ENCODE measurements around the gene FGGY.
"Not testable (repeated sequence)": the region's sequence is repeated elsewhere in the genome, so short reads cannot be mapped to it uniquely, and the experiment has no call there.

FGGY gene

GRCh38 chr1:59598120-59598440 lies 301.2 kb downstream of the FGGY start:
- no peak for DNase-seq

DNA sequence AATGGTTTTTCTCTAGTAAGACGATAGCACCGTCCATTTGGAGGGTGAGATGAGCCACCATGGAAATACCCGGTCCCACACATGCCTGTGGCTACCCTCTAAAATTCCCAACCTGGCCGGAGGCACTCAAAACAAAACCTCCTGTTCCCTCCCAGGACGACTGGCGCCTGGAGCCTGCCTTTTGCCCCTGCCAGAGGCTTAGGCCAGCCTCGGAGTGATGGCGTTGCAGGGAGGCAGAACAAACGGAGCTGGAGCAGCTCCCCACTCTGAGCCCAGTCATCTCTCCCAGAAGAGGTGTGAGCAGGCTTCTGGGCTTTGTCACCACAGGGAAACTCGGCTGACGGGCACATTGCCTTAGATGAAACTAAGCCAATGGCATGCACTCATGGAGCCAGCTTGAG lies 304.1 kb downstream of the FGGY start:
- DNase-seq: no peak

GRCh38 chr1:59601811-59602210 lies 304.9 kb downstream of the FGGY start:
- DNase-seq: no peak

GRCh38 chr1:59604191-59604590 lies 307.3 kb downstream of the FGGY start:
- no peak for DNase-seq

DNA sequence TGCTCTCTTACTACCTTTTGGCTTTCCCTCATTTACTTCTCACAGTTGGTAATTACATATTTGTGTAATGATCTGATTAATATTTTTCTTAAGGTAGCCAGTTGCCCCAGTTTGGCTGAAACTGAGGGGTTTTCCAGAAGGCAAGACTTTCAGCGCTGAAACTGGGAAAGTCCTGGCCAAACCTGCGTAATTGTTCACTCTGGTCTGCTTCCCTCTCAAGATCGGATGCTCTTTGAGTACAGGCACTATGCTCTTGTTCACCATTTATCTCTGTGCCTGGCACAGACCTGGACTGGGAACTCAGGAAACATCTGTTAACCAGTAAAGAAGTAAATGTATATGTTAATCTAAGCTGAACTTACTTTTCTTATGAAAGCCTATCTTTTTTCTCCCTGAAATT lies 308.3 kb downstream of the FGGY start:
- no peak for DNase-seq

DNA sequence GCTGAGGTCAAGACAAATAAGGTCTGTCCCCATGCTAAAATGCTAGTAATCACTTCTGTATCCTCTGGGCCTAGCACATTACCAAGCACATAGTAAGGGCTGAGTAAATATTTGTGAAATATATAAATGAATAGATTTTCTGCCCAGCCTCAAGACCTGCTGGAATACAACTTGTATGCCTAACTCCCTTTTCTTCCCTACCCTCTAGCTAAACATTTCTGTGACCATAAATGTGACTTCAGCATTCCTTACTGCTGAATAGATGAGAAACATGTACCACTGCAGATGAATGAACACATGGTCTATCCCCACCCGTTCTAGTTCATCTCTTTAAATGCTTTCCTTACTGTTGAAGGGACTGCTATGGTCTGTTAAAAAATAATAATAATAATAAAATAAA lies 308.9 kb downstream of the FGGY start:
- no peak for DNase-seq

GRCh38 chr1:59609245-59609644 lies 312.4 kb downstream of the FGGY start:
- no peak for DNase-seq

GRCh38 chr1:59610499-59610898 lies 313.6 kb downstream of the FGGY start:
- DNase-seq: not testable (repeated sequence)

DNA sequence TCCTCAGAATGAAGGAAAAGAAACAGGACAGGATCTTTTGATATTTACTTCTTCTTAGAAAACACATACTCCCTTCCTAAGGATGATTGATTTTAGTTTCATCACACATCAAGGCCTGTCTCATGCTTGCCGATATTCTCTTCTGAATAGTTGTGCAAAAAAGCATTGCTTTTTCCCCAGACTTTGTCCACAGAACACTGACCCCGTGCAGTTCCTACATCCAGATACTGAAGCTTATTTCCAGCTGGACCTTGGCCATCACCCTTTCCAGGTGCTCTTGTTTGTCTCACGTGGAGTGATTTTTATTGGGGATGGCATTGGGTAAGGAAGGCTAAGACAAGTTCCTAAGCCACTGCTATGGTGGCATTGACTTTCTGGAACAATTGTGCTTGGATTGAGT lies 320.5 kb downstream of the FGGY start:
- no peak for DNase-seq

DNA sequence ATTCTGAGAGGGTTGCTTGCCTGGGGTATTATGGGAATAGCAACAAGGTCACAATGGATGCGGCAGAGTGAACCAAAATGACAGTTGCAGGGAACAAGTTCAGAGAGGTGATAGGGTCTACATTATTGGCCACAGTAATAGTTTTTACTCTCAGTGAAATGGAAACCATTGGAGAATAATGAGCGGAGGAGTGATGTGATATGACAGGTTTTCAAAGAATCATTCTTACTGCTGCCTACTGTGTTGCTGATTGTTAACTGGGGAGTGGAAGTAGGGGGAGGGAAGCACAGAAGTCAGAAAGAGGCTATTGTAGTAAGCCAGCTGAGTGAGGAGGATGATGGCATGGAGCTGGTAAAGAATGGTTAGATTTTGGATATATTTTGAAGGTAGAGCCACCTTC lies 322.7 kb downstream of the FGGY start:
- no peak for DNase-seq

GRCh38 chr1:59625384-59625783 lies 328.5 kb downstream of the FGGY start:
- DNase-seq: no peak

GRCh38 chr1:59631561-59632255 lies 334.8 kb downstream of the FGGY start:
- DNase-seq: no peak

GRCh38 chr1:59635097-59635496 lies 338.2 kb downstream of the FGGY start:
- DNase-seq: no peak

DNA sequence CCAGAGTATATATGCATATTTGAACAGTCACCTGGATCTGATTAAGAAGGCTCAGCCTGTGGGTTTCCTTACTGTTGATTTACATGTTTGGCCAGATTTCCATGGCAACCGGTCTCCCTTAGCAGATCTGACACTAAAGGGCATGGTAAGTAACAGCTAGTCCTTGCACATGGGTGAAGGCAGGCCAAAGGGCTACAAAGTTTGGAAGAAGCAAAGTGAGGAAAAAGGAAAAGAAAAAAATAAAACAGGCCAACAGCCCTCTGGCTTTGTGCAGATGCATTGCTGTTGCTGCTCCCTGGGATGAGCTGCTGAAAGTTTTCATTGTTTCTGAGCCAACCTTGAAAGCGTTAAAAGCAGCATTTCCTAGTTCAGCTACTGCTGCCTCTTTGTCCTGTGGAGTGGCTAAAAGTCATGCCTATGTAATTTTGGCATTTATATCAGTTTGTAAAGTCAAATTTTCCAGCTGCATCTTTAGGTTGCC lies 341.4 kb downstream of the FGGY start:
- no peak for DNase-seq

DNA sequence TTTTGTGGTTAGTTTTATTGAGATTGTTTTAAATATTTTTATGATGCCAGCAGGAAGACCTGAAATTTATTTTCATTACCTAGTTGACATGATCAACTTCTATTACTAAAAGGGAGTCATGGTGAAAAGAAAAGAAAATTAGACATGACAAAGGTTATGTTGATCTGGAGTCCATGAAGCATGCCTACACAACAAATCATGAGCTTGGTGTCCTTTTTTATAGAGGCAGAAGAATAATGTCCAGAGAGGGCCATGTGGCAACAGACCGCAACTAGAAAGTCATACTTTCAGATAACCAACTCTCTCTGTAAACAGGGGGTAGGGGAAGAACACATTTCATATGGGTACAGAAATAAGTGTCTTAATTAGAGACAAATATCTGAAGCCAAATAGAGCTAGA lies 342.4 kb downstream of the FGGY start:
- no peak for DNase-seq

- DNase-seq: no peak
These were observed 344.0 kb downstream of the FGGY start for GRCh38 chr1:59640851-59641250.

DNA sequence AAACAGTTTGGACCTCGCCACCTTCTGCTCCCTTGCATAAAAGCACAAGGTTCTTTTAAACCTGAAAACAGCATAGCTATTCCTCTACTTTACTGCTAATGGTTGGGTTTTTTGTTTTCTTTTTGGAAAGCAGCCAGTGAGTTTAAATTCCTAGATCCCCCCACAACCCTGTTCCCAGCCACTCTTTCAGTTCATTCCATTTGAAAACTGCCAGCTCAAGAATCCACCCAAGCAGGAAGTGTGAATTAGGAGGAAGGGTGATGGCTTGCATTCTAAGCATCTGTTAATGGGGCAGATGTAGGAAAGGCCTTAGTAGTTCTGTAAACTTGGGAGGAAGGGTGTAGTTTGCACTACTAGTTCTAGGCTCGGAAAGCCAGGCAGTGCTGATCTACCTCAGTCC lies 344.9 kb downstream of the FGGY start:
- DNase-seq: no peak

DNA sequence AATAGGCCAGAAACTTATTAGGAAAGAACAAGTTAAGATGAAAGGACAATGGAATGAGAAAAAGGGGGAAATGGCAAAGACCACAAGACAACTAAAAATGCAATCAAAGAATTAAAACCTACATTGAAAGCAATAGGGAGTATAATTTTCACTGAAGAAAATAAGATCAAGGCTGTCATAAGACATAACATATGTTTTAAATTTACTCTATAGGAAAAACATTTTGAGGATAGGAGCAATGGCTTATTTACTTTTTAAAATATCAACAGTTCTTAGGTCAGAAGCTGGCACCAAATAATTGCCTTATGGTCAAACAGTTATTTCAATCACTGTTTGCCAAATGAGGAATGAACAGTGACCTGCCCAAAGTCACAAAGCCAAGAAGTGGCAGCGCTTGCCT lies 346.6 kb downstream of the FGGY start:
- DNase-seq: no peak

DNA sequence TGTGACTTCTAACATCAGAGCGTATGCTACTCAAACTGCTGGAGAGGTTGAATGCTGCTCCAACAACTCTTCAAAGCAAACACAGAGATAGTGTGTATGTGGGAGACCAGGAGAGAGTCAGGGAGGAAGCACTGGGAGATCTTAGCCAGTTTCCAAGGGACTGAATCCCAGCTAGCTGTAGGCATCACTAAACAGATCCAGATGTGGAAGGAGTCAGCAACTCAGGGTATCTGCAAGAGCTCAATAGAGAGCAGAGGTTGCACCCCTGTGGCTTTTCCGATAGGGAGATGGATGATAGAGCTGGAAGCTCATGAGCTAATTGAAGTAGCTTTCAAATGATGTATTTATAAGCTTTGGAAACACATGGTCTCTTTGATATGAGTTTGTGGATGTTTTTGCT lies 349.0 kb downstream of the FGGY start:
- DNase-seq: no peak

DNA sequence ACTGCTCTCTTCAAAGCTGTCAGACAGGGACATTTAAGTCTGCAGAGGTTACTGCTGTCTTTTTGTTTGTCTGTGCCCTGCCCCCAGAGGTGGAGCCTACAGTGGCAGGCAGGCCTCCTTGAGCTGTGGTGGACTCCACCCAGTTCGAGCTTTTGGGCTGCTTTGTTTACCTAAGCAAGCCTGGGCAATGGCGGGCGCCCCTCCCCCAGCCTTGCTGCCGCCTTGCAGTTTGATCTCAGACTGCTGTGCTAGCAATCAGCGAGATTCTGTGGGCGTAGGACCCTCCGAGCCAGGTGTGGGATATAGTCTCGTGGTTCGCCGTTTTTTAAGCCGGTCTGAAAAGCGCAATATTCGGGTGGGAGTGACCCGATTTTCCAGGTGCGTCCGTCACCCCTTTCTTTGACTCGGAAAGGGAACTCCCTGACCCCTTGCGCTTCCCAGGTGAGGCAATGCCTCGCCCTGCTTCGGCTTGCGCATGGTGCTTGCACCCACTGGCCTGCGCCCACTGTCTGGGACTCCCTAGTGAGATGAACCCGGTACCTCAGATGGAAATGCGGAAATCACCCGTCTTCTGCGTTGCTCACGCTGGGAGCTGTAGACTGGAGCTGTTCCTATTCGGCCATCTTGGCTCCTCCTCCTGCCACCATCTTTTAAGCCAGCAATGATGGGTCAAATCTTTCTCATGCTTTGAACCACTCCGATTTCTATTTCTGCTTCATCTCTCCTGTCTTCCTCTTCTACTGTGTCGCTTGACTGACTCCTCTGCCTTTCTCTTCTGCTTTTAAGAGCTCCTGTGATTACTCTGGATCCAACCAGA lies 356.5 kb downstream of the FGGY start:
- DNase-seq: not testable (repeated sequence)

DNA sequence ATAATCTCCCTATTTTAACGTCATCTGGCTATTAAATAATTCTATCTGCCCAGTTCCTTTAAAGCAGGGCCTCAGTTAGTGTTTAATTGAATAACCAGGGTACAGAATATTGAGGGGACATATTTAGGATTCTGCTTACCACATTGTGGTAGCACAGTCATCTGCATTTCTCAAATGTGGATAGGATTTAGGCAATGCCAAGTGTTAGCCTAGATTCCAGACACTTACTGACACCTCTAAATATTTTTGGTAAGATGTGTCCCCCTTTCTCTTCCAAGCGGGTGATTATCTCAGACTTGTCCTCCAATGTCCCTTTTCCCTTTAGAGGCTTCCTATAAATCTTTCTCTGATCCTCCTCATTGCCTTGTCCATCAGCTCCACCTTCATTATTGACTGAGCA lies 357.1 kb downstream of the FGGY start:
- no peak for DNase-seq

DNA sequence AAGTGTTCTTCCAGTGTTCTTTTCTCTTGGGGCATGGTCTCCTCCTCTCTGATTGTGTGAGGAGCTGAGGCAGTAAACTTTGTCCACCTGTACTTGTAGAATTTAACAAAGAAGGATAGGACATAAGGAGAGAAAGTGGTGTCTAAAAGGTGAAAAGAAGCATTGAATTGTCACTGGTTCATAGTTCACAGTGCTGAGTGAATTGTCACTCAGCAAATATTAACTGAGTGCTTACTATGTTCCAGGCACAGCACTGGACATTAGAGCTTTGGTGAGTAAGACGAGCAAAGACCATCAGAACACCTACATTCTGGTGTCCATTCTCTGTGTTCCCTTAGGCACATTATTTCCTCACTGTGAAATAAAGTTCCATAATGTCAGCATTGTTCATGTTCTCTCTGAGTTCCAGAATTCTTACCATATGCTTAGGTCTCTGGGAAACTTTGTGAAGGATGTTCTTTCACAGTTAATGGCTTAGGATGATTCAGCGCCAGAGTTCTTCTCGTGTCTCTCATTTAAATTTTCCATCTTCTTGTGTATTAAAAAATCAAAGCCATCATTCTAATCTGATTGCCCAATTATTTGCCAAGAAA lies 361.1 kb downstream of the FGGY start:
- DNase-seq: no peak

DNA sequence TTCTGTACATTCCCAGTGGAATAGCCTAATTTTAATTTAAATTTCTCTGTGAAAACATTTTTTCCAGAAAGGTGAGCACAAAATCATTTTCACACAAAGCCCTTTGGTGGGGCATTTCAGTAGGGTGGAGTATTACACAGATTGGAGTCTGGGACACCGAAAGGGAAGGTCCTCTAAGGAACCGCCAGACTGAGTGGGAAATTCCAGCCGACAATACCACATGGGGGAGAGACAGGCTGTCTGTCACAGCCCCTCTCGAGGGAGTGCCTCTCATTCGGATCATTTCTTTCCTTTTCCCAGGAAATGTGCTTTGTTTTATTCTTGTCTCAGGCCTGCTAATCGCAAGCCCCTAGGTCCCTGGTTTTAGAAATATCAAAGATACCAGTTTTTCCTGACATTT lies 367.3 kb downstream of the FGGY start:
- no peak for DNase-seq

DNA sequence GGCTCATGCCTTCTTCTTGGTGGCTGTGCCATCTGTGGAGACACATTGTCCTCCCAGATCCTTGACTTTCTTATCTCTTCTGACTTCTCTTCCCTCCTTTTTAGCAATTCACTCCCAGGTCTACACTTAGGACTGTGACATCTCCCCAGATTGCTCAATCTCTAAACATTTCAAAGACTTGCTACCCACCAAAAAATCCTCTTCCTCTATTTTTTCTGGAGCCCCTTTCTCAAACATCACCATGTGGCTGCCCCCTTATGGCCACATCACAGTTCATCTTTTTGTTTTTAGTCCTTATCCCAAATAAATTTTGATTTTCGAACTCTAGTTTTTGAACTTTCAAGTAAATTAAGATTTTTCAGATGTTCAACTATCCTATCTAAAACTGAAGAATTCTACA lies 369.2 kb downstream of the FGGY start:
- no peak for DNase-seq

Measured in NCI-H1105 (cell line).